Frontal cortex (tissue), 4 donors: Measurements from ENCODE around the gene SRPK1. TPM values are rescaled to one million over a fixed set of nuclear protein-coding genes. Genes with fewer than 3 reads are reported as not detected.
"Not testable (repeated sequence)": the region's sequence is repeated elsewhere in the genome, so short reads cannot be mapped to it uniquely, and the experiment has no call there.

Experiments used
- DNase-seq, 2 donors: peaks; one replicate each; pipeline ENCODE4 v3.0.0; 2012; ENCODE audit warnings: low spot score in 2 of 2
- FAIRE-seq: peaks from 2 replicates; lab custom pipeline; 2012; peaks lifted over from hg19 to GRCh38; lab: Jason Lieb, UNC
- total RNA-seq: library from RNA; depleted of rRNA; stranded (reverse); fragments of >200 nt; gene quantifications from one replicate; pipeline ENCODE4 v1.2.3, GENCODE V29; 2014
- donor health status: control.
- donor health status: control.
- donor health status: control.

The SRPK1 gene
- total RNA-seq, 1 donor from 2014 or later = 128 TPM

DNA sequence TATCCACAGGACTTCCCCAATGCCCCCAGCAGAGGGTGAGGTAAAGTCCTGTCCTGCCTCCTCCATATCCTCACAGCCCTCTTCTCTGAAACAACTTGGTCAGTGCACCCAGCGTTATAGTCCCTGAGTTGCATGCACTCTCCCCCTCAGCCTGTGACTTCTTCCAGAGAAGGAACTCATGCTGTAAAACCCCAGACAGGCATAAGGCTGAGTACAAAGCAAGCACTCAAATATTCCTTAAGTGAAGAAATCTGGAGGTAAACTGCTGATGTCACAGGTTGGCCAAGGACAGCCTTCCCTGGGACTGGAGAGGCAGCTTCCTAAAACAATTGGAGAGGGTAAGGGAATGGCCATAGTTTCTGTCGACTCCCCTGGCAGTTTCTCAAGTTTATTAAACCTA is 12.9 kb upstream of the SRPK1 start:
- no peak for FAIRE-seq

GRCh38 chr6:35931873-35932272 is 11.0 kb upstream of the SRPK1 start:
- FAIRE-seq, DNase-seq: not testable (repeated sequence)

More for the DNA sequence above, 12.9 kb upstream of the SRPK1 start:
- DNase-seq = no peak

- DNase-seq (no peak), FAIRE-seq (no peak)
These were observed 10.2 kb upstream of the SRPK1 start for GRCh38 chr6:35931120-35931561.

DNA sequence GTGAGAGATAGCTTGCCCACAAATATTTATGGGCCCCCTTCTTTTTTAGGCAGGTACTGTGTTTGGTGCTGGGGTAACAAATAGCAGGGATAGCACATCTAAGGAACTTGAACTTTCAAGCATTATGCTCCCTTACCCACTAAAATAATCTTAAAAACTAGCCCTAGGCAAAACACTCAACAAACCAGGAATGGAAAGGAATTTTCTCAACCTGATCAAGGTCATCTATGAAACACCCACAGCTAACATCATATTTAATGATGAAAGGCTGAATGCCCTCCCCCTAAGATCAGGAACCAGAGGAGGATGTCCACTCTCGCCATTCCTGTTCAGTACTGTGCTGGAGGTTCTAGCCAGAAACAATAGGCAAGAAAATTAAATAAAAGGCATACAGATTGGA is 8.7 kb upstream of the SRPK1 start:
- FAIRE-seq = no peak
- DNase-seq = no peak

- no peak for DNase-seq
- no peak for FAIRE-seq
These were observed 5.8 kb upstream of the SRPK1 start for GRCh38 chr6:35926509-35927215.

GRCh38 chr6:35925961-35926360 is 5.1 kb upstream of the SRPK1 start:
- FAIRE-seq = no peak
- DNase-seq = no peak

- FAIRE-seq (no peak), DNase-seq (no peak)
These were observed 3.2 kb upstream of the SRPK1 start for GRCh38 chr6:35924146-35924545.

- DNase-seq (no peak), FAIRE-seq (no peak)
These were observed 1.2 kb upstream of the SRPK1 start for GRCh38 chr6:35922139-35922554.

DNA sequence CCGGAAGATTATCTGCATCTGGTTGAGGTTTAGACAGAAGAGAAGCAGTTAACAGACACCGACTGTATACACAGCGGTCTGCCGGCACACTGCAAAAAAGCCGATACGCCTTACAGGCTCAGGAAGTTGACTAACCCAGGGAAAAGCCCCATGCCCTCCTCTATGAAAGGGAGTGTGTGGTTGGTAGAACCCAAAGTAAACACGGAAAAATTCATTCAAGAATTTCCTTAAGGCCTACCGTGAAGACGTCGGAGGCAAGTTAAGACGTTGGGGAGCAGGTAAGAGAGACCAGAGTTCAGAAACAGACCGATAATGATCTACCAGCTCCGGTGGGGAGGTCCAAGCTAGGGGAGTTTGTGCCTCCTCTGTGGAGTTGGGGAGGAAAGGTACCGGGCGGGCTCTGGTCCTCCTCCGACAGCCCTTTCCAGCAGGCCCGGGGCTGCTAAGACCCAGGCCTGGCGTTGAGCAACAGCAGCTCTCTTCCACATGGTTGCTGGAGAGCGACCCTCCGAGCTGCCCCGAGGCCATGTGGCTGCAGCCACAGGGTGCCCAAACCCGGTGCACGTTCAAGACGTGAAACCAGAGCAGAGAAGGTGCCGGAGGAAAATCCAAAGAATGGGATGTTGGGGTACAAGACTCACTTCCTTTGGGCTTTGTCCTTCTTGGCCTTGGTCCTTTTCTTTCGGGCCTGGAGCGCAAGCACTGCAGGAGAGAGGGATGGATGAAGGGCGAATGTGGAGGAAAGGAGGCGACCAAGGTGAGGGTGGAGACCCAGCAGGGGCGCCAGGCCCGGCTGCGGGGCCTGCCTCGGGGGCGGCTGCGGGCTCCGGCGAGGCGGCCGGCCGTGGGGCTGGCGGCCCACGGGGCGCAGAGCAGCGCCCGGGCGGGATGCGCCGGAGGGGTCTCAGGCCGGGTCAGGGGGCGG is 809 bp downstream of the SRPK1 start:
- DNase-seq = no peak
- FAIRE-seq = no peak

DNA sequence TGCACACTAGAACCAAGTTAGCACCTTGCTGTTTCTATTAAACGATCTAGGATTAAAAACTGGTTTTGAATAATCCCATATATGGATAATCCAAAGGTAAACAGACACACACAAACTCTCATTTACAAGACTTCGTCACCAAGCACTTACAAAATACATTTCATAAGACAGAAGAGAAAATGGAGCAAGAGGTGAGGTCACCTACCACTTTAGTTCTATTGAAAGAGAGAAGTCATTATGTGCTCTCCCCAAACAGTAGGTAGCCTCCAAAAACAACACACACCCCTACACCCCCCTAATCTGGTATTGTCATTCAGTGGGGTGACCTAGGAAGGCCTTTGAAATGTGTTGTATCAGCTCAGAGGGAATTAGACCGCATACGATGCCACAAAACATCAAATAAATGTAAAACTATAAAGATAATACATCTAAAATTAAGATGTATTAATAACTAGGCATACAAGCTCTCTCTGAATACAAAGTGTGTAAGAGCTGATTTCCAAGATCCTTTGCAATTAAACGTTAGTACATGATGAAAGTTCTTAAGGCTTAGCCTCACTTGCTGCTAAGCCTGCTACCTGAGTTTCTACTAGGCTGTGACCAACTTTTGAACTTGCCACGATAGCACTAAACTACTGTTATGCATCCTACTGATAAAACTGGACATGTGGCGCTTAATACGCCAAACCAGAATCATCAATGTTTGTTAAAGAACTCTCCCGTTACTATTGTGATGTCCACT is 1.6 kb downstream of the SRPK1 start:
- FAIRE-seq (no peak), DNase-seq (no peak)

GRCh38 chr6:35916893-35917292 is 4.0 kb downstream of the SRPK1 start:
- not testable (repeated sequence) for FAIRE-seq

DNA sequence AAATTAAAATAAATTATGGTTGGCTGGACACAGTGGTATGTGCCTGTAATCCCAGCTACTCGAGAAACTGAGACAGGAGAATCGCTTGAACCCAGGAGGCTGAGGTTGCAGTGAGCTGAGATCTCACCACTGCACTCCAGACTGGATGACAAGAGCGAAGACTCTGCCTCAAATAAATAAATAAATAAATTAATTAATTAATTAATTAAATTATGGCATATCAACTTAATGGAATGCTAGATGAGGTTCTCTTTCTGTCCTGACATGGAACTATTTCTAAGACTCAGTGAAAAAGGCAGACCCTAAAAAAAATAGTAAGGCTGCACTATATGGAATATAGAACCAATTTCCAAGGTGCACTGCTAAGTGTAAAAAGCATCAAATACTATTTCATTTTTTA is 4.8 kb downstream of the SRPK1 start:
- DNase-seq = no peak
- no peak for FAIRE-seq

More at GRCh38 chr6:35916893-35917292, 4.0 kb downstream of the SRPK1 start:
- DNase-seq = not testable (repeated sequence)

GRCh38 chr6:35914536-35914935 is 6.4 kb downstream of the SRPK1 start:
- FAIRE-seq (no peak), DNase-seq (no peak)

DNA sequence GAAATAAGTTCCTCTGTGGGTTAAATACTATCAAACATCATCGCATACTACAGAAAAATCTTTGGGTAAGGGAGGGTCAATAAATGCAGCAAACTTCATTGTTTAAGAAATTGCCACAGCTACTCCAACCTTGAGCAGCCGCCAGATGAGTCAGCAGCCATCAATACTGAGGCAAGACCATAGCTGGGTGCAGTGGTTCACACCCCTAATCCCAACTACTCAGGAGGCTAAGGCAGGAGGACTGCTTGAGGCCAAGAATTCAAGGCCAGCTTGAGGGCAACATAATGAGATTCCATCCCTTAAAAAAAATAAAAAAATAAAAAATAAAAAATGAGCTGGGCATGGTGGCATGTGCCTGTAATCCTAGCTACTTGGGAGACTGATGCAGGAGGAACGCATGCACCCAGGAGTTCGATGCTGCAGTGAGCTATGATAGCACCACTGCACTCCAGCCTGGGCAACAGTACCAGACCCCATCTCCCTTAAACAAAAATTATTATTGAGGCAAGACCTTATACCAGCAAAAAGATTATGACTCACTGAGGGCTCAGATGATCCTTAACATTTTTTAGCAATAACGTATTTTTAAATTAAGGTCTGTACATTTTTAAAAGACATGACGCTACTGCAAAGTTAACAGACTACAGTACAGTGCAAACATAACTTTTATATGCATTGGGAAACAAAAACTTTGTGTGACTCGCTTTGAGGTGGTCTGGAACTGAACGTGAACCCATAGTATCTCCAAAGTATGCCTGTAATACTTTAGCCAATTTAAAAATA is 8.8 kb downstream of the SRPK1 start:
- FAIRE-seq = no peak

DNA sequence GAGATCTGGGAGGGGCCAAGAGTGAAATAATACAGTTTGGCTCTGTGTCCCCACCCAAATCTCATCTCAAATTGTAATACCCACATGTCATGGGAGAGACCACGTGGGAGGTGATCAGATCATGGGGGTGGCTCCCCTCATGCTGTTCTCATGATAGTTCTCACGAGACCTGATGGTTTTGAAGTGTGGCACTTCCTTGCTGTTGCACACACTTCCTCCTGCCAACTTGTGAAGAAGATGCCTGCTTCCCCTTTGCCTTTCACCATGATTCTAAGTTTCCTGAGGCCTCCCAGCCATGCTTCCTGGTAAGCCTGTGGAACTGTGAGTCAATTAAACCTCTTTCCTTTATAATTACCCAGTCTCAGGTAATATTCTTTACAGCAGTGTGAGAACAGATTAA is 11.3 kb downstream of the SRPK1 start:
- not testable (repeated sequence) for FAIRE-seq

More for the DNA sequence above, 8.8 kb downstream of the SRPK1 start:
- no peak for DNase-seq

DNA sequence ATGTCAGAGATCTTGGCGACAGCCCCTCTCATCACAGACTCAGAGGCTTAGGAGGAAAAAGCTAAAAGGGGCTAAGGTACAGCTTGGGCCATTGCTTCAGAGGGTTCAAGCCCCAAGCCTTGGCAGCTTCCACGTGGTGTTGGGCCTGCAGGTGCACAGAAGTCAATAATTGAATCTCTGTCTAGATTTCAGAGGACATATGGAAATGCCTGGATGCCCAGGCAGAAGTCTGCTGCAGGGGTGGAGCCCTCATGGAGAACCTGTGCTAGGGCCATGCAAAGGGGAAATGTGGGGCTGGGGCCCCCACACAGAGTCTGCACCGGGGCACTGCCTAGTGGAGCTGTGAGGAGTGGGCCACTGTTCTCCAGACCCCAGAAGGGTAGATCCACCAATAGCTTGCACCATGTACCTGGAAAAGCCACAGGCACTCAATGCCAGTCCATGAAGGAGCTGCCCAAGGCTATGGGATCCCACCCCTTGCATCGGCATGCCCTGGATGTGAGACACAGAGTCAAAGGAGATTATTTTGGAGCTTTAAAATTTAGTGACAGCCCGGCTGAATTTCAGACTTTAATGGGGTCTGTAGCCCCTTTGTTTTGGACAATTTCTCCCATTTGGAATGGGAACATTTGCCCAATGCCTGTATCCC is 12.0 kb downstream of the SRPK1 start:
- DNase-seq, FAIRE-seq: not testable (repeated sequence)

More for the DNA sequence above, 11.3 kb downstream of the SRPK1 start:
- DNase-seq = not testable (repeated sequence)

- DNase-seq (no peak), FAIRE-seq (no peak)
These were observed 13.1 kb downstream of the SRPK1 start for GRCh38 chr6:35907750-35908149.

DNA sequence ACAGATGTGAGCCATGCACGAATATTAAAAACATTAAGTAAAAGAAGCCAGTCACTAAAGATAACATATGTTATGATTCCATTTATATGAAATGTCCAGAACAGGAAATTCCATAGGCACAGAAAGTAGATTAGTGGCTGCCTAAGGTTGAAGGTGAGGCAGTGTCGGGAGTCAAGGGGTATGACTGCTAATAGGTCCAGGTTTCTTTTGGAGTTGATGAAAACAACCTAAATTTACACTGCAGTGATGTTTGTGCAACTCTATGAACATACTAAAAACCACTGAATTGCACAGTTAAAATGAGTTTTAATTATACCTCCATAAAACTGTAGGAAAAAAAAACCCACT is 14.4 kb downstream of the SRPK1 start:
- FAIRE-seq = no peak
- no peak for DNase-seq
